HG03571 (cell line): ENCODE results near the gene ITIH1.

Source experiments
- ATAC-seq: cut with Tn5 transposase; IDR thresholded peaks from one replicate; pipeline ENCODE4 v1.9.1; 2021; ENCODE audit not compliant: unreplicated experiment

ITIH1 gene

GRCh38 chr3:52788890-52789745 lies 11.7 kb downstream of the ITIH1 start:
- ATAC-seq: no peak

- no peak for ATAC-seq
These were observed 12.3 kb downstream of the ITIH1 start for GRCh38 chr3:52789746-52790040.

GRCh38 chr3:52790337-52790736 lies 12.9 kb downstream of the ITIH1 start:
- no peak for ATAC-seq

- ATAC-seq: no peak
These were observed 13.3 kb downstream of the ITIH1 start for GRCh38 chr3:52790741-52791140.

- ATAC-seq: no peak
These were observed 14.0 kb downstream of the ITIH1 start for GRCh38 chr3:52791366-52791765.

GRCh38 chr3:52791928-52792327 lies 14.5 kb downstream of the ITIH1 start:
- no peak for ATAC-seq

GRCh38 chr3:52792413-52792812 lies 15.0 kb downstream of the ITIH1 start:
- ATAC-seq: no peak

GRCh38 chr3:52792961-52793695 lies 15.7 kb downstream of the ITIH1 start:
- ATAC-seq: no peak

- no peak for ATAC-seq
These were observed 16.6 kb downstream of the ITIH1 start for GRCh38 chr3:52793702-52794611.

GRCh38 chr3:52794612-52795099 lies 17.3 kb downstream of the ITIH1 start, which contains the start of gene ITIH3:
TSS of gene ITIH3 (plus strand) at chr3:52794796. CDS start at chr3:52794804, 8 bp downstream.
- ATAC-seq: no peak

- ATAC-seq: no peak
These were observed 18.0 kb downstream of the ITIH1 start for GRCh38 chr3:52795298-52795900.

- no peak for ATAC-seq
These were observed 19.0 kb downstream of the ITIH1 start for GRCh38 chr3:52796411-52796810.

- ATAC-seq: no peak
These were observed 21.1 kb downstream of the ITIH1 start for GRCh38 chr3:52798376-52798977.

GRCh38 chr3:52798978-52799476 lies 21.6 kb downstream of the ITIH1 start:
- ATAC-seq: no peak

GRCh38 chr3:52800079-52800478 lies 22.7 kb downstream of the ITIH1 start:
- ATAC-seq: no peak

GRCh38 chr3:52801839-52802238 lies 24.4 kb downstream of the ITIH1 start:
- no peak for ATAC-seq

GRCh38 chr3:52805270-52806039 lies 28.1 kb downstream of the ITIH1 start:
- no peak for ATAC-seq

GRCh38 chr3:52809149-52809548 lies 31.8 kb downstream of the ITIH1 start:
- no peak for ATAC-seq

GRCh38 chr3:52809662-52810377 lies 32.4 kb downstream of the ITIH1 start:
- no peak for ATAC-seq
